ENCODE results near the gene PPIF.
A peak's percentile ranks its signal among the peaks of the same experiment; 100 is the strongest.

The PPIF gene

GRCh38 chr10:79374312-79375191 lies 27.3 kb downstream of the PPIF start:
- peak; percentile 70 to 71 for DNase-seq (ENCODE audit: low read depth in 2 of 2)

- DNase-seq (ENCODE audit: low read depth in 2 of 2), result no peak
Measured at GRCh38 chr10:79375321-79376077, 28.2 kb downstream of the PPIF start.

- DNase-seq (ENCODE audit: low read depth in 2 of 2), result no peak
Measured at GRCh38 chr10:79376078-79376628, 28.9 kb downstream of the PPIF start.

GRCh38 chr10:79376751-79377556 lies 29.7 kb downstream of the PPIF start:
- DNase-seq (ENCODE audit: low read depth in 2 of 2), result no peak

GRCh38 chr10:79377557-79378382 lies 30.5 kb downstream of the PPIF start:
- no peak for DNase-seq (ENCODE audit: low read depth in 2 of 2)

GRCh38 chr10:79378383-79378646 lies 31.0 kb downstream of the PPIF start:
- DNase-seq (ENCODE audit: low read depth in 2 of 2), result no peak

- no peak for DNase-seq (ENCODE audit: low read depth in 2 of 2)
Measured at GRCh38 chr10:79378647-79379511, 31.6 kb downstream of the PPIF start.

- DNase-seq (ENCODE audit: low read depth in 2 of 2), result no peak
Measured at GRCh38 chr10:79379512-79380124, 32.3 kb downstream of the PPIF start.

- DNase-seq (ENCODE audit: low read depth in 2 of 2), result no peak
Measured at GRCh38 chr10:79380125-79380945, 33.1 kb downstream of the PPIF start.

GRCh38 chr10:79380946-79381721 lies 33.9 kb downstream of the PPIF start:
- DNase-seq (ENCODE audit: low read depth in 2 of 2), result no peak

GRCh38 chr10:79381804-79382221 lies 34.5 kb downstream of the PPIF start:
- no peak for DNase-seq (ENCODE audit: low read depth in 2 of 2)

GRCh38 chr10:79382491-79382941 lies 35.2 kb downstream of the PPIF start:
- DNase-seq (ENCODE audit: low read depth in 2 of 2), result no peak

- no peak for DNase-seq (ENCODE audit: low read depth in 2 of 2)
Measured at GRCh38 chr10:79383974-79384606, 36.8 kb downstream of the PPIF start.

GRCh38 chr10:79384773-79385391 lies 37.6 kb downstream of the PPIF start:
- DNase-seq (ENCODE audit: low read depth in 2 of 2), result no peak

GRCh38 chr10:79385392-79385795 lies 38.1 kb downstream of the PPIF start:
- DNase-seq (ENCODE audit: low read depth in 2 of 2), result no peak

- DNase-seq (ENCODE audit: low read depth in 2 of 2), result no peak
Measured at GRCh38 chr10:79385804-79386531, 38.7 kb downstream of the PPIF start.

Data from stimulated activated CD4-positive, alpha-beta T cell treated with anti-CD3 and anti-CD28 coated beads, Interleukin-1b, Interleukin-23, amount 100 ng/mL, for 4 hours (primary cell).